ENCODE results near the gene ZBTB40. TPM values are rescaled to one million over a fixed set of nuclear protein-coding genes. Genes with fewer than 3 reads are reported as not detected.

Gene ZBTB40
- total and polyA plus RNA-seq, 2 of the 13 experiments (the other 11 are each of a cell fraction or from before 2014, with no cell fraction given): 8.8 to 16.5 TPM

DNA sequence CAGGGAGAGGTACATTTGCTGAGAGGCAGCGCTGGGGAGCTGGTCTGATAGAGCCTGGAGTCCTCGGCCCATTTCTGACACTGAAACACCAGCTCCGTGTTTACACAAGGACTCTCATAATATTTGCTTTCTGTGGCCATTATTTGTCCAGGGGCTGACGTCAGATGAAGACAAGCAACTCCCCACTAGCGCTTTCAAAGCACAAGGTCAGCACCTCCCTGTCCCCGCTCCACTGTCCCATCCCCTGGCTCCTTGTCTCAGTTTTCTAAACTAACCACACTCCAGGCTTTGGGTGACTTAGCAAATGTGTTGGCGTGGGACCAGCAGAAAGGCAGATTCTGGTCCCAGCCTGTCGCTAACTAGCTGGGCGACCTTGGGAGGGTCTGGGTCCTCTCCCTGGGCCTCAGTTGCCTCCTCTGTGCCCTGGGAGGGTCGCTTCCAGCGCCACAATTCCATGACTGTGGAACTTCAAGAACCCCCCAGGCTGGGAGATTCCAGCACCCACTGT, 37.4 kb upstream of the ZBTB40 start:
- BruUV-seq (replicated peaks): no TSS peak
- H4K20me1 ChIP-seq (ENCODE audit: insufficient read depth, low read length): peaks cover 24% of the 10 kb centered on the region
- no peak overlapping the region for H2AFZ ChIP-seq (ENCODE audit: low read length)
- H3K4me3 ChIP-seq (replicated peaks in 1 of 3; ENCODE audit: insufficient read depth in 1 of 3, low read depth in 2 of 3, low read length in 3 of 3): peak overlapping the region in 1 of 3 experiments; percentile 8; a peak in 1 of 6 replicates
- H3K36me3 ChIP-seq (replicated peaks in 1 of 2; ENCODE audit: control insufficient read depth in 1 of 2, insufficient read depth in 2 of 2, low read length in 2 of 2): no peaks in the 10 kb centered on the region
- peak; percentile 76 for ATAC-seq
- ChIA-PET CTCF (ENCODE audit: low intra/inter-chr PET ratio, low total read pairs) (no interaction called here), POLR2A (no interaction called here)
- H3K9me3 ChIP-seq (ENCODE audit: low read length): no peaks in the 10 kb centered on the region
- no peak overlapping the region for H3K9ac ChIP-seq (ENCODE audit: insufficient read depth, low read depth, low read length)
- peaks cover 3 to 59% of the 10 kb centered on the region in 2 experiments for H3K27me3 ChIP-seq (ENCODE audit: control insufficient read depth in 1 of 2, insufficient read depth in 2 of 2, low read length in 2 of 2)
- H3K79me2 ChIP-seq (ENCODE audit: insufficient read depth, low read length): no peaks in the 10 kb centered on the region
- peak; percentile 97 for FAIRE-seq
- peaks cover 44% of the 10 kb centered on the region for H3K4me1 ChIP-seq (ENCODE audit: insufficient read depth, low read length)
- H3K4me2 ChIP-seq (ENCODE audit: low read depth, low read length): peak overlapping the region; percentile 50
- in situ Hi-C loops (cut with HindIII; ENCODE audit: extremely low pct_ligation_motif_present, low pct_unique_long_range_greater_than_20kb) (no loop called here), intact Hi-C loops (cut with micrococcal nuclease; ENCODE audit: unreplicated experiment) (loop anchor here (1.0 to 10.0 kb wide), 2 partner anchors 66 to 199 kb away; no protein-coding TSS in a partner anchor)
- no peak overlapping the region for H3K27ac ChIP-seq (ENCODE audit: extremely low read length, insufficient read depth, low read length)
- peak; percentile 95 for DNase-seq (ENCODE audit: low spot score)
- WGBS (ENCODE audit: low lambda C conversion rate): under 1% methylated on average over 11 of the region's 11 CpGs
- TF ChIP-seq, protein P1, sequence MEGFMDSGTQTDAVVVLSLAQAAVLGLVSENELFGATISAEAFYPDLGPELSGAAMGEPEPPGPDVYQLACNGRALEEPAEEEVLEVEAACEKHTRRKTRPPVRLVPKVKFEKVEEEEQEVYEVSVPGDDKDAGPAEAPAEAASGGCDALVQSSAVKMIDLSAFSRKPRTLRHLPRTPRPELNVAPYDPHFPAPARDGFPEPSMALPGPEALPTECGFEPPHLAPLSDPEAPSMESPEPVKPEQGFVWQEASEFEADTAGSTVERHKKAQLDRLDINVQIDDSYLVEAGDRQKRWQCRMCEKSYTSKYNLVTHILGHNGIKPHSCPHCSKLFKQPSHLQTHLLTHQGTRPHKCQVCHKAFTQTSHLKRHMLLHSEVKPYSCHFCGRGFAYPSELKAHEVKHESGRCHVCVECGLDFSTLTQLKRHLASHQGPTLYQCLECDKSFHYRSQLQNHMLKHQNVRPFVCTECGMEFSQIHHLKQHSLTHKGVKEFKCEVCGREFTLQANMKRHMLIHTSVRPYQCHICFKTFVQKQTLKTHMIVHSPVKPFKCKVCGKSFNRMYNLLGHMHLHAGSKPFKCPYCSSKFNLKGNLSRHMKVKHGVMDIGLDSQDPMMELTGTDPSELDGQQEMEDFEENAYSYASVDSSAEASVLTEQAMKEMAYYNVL (CRISPR knock-in tag; IDR thresholded peaks at IDR 0.05; ENCODE audit: borderline replicate concordance): no peak
- no peak for TF ChIP-seq ZSCAN21 (CRISPR knock-in tag; IDR thresholded peaks at IDR 0.05; ENCODE audit: borderline replicate concordance)
- TF ChIP-seq SRY (CRISPR knock-in tag; IDR thresholded peaks at IDR 0.05): no peak
- TF ChIP-seq, protein P2, sequence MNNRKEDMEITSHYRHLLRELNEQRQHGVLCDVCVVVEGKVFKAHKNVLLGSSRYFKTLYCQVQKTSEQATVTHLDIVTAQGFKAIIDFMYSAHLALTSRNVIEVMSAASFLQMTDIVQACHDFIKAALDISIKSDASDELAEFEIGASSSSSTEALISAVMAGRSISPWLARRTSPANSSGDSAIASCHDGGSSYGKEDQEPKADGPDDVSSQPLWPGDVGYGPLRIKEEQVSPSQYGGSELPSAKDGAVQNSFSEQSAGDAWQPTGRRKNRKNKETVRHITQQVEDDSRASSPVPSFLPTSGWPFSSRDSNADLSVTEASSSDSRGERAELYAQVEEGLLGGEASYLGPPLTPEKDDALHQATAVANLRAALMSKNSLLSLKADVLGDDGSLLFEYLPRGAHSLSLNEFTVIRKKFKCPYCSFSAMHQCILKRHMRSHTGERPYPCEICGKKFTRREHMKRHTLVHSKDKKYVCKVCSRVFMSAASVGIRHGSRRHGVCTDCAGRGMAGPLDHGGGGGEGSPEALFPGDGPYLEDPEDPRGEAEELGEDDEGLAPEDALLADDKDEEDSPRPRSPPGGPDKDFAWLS (CRISPR knock-in tag; IDR thresholded peaks at IDR 0.05; ENCODE audit: borderline replicate concordance): no peak
- TF ChIP-seq ZFP36L1 (CRISPR knock-in tag; IDR thresholded peaks at IDR 0.05): no peak
- TF ChIP-seq TBP (CRISPR knock-in tag; IDR thresholded peaks at IDR 0.05): no peak
- TF ChIP-seq ZNF446 (CRISPR knock-in tag; IDR thresholded peaks at IDR 0.05): no peak
- TF ChIP-seq EP300 (IDR thresholded peaks at IDR 0.05; ENCODE audit: low read depth in 2 of 2, low read length in 2 of 2): peak in 1 of 2 experiments; percentile 80; a peak in 2 of 4 replicates
- 0 out of 2 replicates have a peak, but pooled peaks have one; percentile 43 for TF ChIP-seq EP300 (CRISPR knock-in tag; IDR thresholded peaks at IDR 0.05; ENCODE audit: borderline replicate concordance)
- TF ChIP-seq MEIS1 (CRISPR knock-in tag; IDR thresholded peaks at IDR 0.05; ENCODE audit: borderline replicate concordance): 0 out of 2 replicates have a peak, but pooled peaks have one; percentile 33
- TF ChIP-seq, protein P3, sequence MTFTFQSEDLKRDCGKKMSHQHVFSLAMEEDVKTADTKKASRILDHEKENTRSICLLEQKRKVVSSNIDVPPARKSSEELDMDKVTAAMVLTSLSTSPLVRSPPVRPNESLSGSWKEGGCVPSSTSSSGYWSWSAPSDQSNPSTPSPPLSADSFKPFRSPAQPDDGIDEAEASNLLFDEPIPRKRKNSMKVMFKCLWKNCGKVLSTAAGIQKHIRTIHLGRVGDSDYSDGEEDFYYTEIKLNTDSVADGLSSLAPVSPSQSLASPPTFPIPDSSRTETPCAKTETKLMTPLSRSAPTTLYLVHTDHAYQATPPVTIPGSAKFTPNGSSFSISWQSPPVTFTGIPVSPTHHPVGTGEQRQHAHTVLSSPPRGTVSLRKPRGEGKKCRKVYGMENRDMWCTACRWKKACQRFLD (CRISPR knock-in tag; IDR thresholded peaks at IDR 0.05; ENCODE audit: borderline replicate concordance): no peak
- TF ChIP-seq ZNF619 (CRISPR knock-in tag; IDR thresholded peaks at IDR 0.05): no peak
- no peak for TF ChIP-seq RARG (CRISPR knock-in tag; IDR thresholded peaks at IDR 0.05; ENCODE audit: low read depth)
- TF ChIP-seq HES4 (CRISPR knock-in tag; IDR thresholded peaks at IDR 0.05; ENCODE audit: borderline replicate concordance): no peak
- no peak for TF ChIP-seq U2AF1 (optimal IDR thresholded peaks at IDR 0.05; ENCODE audit: low read depth, low read length)

Data from HepG2 (cell line).